ENCODE results near the gene C3orf20.
"Not testable (repeated sequence)": the region's sequence is repeated elsewhere in the genome, so short reads cannot be mapped to it uniquely, and the experiment has no call there.

Gene C3orf20

DNA sequence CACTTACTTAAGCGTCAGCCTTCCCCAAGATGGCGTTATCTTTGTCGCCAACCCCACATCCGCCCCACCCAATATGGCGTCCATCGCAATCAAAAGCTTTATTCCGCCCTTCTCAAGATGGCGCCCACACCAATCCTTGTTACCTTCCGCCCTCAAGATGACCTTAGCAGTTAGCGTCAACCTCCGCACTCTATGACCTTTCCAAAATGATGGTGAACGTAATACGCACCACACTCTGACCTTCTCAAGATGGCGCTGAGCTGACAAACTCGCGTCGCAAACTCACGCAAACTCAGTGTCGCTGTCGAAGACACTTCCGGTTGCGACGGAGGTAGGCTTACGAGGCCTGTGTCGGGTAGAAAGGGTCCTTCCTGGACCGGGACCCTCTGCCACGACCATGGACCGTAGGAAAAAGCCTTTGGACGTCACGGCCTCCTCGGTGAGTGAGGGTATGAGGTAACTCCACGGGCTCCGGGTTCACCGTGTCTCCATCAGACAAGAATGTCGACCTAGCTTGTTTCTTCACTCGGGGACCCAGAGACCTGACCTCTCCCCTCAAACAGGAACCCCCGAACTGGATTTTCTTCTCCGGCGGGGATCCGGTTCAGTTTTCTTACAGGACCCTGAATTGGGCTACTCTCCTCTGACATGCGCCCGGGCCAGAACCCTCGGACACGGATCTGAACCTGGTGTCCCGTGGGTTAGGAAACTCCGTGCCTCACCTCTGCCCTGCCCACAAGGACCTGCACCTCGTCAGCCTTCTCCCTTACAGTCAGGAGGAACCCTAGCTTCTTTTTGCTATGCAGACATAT, 23.3 kb upstream of the C3orf20 start, which contains the start of gene CCDC174:
Gene CCDC174, plus strand, starts transcription at position 323 of the 812 bp plus-strand sequence. Its CDS starts 75 bp downstream, at position 398.
- peak; percentile 79 for DNase-seq

DNA sequence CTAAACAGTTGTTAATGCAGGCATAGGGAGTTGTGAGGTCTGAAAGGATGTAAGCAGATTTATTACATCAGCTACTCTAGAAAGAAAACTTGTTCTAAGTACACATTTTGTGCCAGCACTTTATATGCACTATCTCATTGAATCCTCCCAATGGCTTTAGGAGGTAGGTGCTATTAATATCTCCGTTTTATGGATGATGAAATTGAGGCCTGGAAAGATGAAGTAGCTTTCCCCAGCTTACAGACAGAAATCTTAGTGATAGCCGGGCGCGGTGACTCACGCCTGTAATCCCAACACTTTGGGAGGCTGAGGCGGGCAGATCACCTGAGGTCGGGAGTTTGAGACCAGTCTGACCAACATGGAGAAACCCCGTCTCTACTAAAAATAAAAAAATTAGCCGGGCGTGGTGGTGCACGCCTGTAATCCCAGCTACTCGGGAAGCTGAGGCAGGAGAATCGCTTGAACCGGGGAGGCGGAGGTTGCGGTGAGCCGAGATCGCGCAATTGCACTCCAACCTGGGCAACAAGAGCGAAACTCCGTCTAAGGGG, 22.5 kb upstream of the C3orf20 start:
- DNase-seq: not testable (repeated sequence)

- DNase-seq: no peak
Observed at GRCh38 chr3:14657579-14657978, 17.4 kb upstream of the C3orf20 start.

DNA sequence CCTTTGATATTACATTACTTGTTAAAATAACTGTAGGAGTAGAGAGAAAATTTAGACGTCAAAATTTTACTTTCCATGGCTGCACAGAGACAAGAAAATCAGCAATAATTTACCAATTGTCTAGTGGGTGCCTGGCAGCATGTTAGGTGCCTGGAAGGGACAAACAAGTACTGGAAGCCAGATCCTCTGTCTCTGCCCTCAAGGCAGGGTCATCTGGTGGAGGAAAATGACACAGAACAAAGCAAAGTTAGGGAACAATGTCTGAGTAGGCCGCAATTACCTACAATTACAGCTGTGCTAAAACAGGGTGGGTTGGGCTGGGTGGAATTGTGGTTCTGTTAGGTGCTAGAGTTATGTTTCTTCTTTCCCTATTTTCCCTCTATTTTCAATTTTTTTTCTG, 16.0 kb upstream of the C3orf20 start:
- DNase-seq: no peak

GRCh38 chr3:14660942-14661341, 14.0 kb upstream of the C3orf20 start:
- DNase-seq: no peak

GRCh38 chr3:14663396-14664135, 11.4 kb upstream of the C3orf20 start:
- no peak for DNase-seq

DNA sequence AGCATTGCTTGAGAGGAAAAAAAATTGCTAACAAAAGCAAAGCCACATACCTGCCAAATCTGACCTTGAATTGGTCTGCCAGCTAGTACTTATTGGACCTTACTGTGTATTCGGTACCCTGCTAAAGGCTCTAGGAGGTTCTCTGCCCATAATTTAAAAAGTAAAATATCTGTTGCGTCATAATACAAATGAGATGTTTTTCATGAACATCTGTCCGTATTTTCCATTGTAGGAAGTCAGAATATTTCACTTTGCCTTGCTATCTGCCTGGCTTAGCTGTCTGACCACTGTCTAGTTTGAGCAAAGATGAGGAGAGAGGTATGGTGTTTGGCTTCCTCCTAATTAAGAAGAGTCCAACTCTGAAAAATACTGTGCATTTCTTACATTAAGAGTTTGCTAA, 10.8 kb upstream of the C3orf20 start:
- DNase-seq: no peak

DNA sequence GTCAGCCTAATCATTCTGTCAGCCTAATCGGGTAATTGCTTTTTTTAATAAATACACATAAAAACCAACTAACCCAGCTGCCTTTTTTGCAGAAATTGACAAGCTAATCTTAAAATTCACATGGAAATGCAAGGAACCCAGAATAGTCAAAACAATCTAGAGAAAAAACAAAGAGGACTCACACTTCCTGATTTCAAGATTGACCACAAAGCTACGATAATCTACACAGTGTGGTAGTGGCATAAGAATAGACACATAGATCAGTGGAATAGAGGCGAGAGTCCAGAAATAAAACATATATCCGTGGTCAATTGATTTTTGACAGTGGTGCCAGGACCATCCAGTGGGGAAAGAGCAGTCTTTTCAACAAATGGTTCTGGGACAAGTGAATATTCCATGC, 2.4 kb upstream of the C3orf20 start:
- DNase-seq: no peak

- no peak for DNase-seq
Observed at GRCh38 chr3:14676881-14677280, 1.9 kb downstream of the C3orf20 start.

GRCh38 chr3:14678015-14678503, 3.1 kb downstream of the C3orf20 start:
- DNase-seq: no peak

- DNase-seq: no peak
Observed at GRCh38 chr3:14680115-14680514, 5.2 kb downstream of the C3orf20 start.

GRCh38 chr3:14680716-14681115, 5.8 kb downstream of the C3orf20 start:
- DNase-seq: no peak

GRCh38 chr3:14684447-14684846, 9.5 kb downstream of the C3orf20 start:
- no peak for DNase-seq

DNA sequence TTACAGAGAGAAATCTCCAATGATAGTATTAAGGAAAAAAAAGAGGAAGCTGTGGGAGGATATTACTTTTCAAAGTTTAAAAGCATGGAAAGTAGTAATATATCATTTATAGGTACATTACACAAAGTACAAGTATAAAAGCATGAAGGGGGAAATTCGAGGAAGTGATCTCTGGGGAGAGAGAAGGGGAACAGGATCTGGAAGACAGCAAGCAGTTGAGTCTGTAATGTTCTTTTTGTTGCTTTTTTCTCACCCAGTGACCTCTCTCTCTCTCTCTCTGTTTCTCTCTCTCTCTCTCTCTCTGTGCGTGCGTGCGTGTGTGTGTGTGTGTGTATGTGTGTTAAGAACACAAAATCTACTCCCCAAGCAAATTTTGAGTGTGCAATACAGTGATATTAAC, 10.2 kb downstream of the C3orf20 start:
- no peak for DNase-seq

- no peak for DNase-seq
Observed at GRCh38 chr3:14687360-14687759, 12.4 kb downstream of the C3orf20 start.

- no peak for DNase-seq
Observed at GRCh38 chr3:14688525-14688924, 13.6 kb downstream of the C3orf20 start.

DNA sequence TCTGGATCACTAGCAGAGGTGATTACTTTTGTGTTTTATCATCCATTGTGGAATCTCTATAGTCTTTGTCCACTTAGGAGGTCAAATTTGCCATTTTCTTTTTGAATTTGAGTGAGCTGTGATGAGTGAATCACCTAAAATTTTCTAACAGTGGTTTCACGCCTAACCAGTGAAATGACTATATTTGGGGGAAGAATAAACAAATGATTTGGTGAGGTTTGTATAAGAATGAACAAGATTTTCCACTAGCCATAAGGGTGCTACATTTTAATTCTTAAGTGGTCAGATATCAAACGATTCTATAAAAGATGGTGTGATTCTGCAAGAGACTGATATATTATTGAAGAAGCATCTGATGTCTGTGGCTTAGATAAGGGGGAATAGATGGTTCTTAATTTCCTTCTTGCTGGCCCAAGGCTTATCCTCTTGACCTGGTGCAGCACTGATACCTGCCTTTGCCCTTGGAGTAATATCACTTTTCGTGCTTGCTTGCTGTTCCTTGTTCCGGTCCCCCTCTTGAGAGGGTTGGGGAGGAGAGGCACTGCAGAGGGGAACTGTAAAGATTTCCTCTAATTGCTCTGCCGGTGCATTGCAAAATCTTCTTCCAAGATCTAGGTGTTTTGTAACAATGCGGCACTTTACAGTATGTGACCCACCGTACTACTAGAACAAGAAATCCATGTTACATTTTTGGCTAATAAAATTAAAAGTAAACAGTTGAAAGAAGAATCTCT, 14.5 kb downstream of the C3orf20 start:
- no peak for DNase-seq

- no peak for DNase-seq
Observed at GRCh38 chr3:14691239-14691638, 16.3 kb downstream of the C3orf20 start.

DNA sequence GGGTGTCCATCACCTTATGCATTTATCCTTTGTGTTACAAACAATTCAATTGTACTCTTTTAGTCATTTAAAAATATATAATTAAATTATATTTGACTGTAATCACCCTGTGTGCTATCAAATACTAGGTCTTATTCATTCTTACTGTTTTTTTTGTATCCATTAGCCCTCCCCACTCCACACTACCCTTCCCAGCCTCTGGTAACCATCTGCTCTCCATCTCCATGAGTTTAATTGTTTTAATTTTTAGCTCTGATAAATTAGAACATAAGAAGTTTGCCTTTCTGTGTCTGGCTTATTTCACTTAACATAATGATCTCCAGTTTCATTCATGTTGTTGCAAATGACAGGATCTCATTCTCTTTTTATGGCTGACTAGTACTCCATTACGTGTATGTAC, 16.8 kb downstream of the C3orf20 start:
- no peak for DNase-seq

GRCh38 chr3:14698601-14699244, 23.8 kb downstream of the C3orf20 start:
- DNase-seq: no peak

- DNase-seq: no peak
Observed at GRCh38 chr3:14699643-14700042, 24.7 kb downstream of the C3orf20 start.

- DNase-seq: no peak
Observed at GRCh38 chr3:14700891-14701290, 25.9 kb downstream of the C3orf20 start.

- no peak for DNase-seq
Observed at GRCh38 chr3:14701676-14702075, 26.7 kb downstream of the C3orf20 start.
